NCI-H146 (cell line): Measurements from ENCODE around the gene RNF111.

ENCODE experiments used
- DNase-seq: peaks from one replicate; lab custom pipeline; 2025; lab: John Stamatoyannopoulos, UW

The RNF111 gene

GRCh38 chr15:58987491-58988005, at the start of gene RNF111:
TSS of gene RNF111 (plus strand) at chr15:58987663. CDS start at chr15:59030823, 43,160 bp downstream.
- DNase-seq, result peak; percentile 88

- no peak for DNase-seq
These were observed 40.3 kb upstream of the RNF111 start for GRCh38 chr15:58947179-58947578.

- DNase-seq, result no peak
These were observed 36.0 kb upstream of the RNF111 start for GRCh38 chr15:58951388-58952007.

- no peak for DNase-seq
These were observed 34.7 kb upstream of the RNF111 start for GRCh38 chr15:58952751-58953150.

GRCh38 chr15:58957101-58957973, 30.1 kb upstream of the RNF111 start:
- DNase-seq, result peak; percentile 62

- no peak for DNase-seq
These were observed 28.7 kb upstream of the RNF111 start for GRCh38 chr15:58958811-58959210.

GRCh38 chr15:58962136-58962535, 25.3 kb upstream of the RNF111 start:
- no peak for DNase-seq

- DNase-seq, result no peak
These were observed 24.5 kb upstream of the RNF111 start for GRCh38 chr15:58962662-58963565.

GRCh38 chr15:58966698-58967097, 20.8 kb upstream of the RNF111 start:
- no peak for DNase-seq

GRCh38 chr15:58967479-58967878, 20.0 kb upstream of the RNF111 start:
- no peak for DNase-seq

- DNase-seq, result no peak
These were observed 9.6 kb upstream of the RNF111 start for GRCh38 chr15:58977887-58978286.

- peak; percentile 3 for DNase-seq
These were observed 7.0 kb upstream of the RNF111 start for GRCh38 chr15:58980351-58980939.

- no peak for DNase-seq
These were observed 5.5 kb upstream of the RNF111 start for GRCh38 chr15:58981808-58982475.

- no peak for DNase-seq
These were observed 4.2 kb upstream of the RNF111 start for GRCh38 chr15:58983261-58983660.

GRCh38 chr15:58985443-58985842, 2.0 kb upstream of the RNF111 start:
- no peak for DNase-seq

- no peak for DNase-seq
These were observed 427 bp upstream of the RNF111 start for GRCh38 chr15:58987036-58987435.

GRCh38 chr15:58988006-58988785, 733 bp downstream of the RNF111 start:
- DNase-seq, result peak; percentile 66

- DNase-seq, result no peak
These were observed 4.7 kb downstream of the RNF111 start for GRCh38 chr15:58992181-58992580.

- DNase-seq, result no peak
These were observed 7.5 kb downstream of the RNF111 start for GRCh38 chr15:58994906-58995453.

- no peak for DNase-seq
These were observed 12.2 kb downstream of the RNF111 start for GRCh38 chr15:58999694-59000093.
